Measurements from ENCODE around the gene ETNPPL.

DNA sequence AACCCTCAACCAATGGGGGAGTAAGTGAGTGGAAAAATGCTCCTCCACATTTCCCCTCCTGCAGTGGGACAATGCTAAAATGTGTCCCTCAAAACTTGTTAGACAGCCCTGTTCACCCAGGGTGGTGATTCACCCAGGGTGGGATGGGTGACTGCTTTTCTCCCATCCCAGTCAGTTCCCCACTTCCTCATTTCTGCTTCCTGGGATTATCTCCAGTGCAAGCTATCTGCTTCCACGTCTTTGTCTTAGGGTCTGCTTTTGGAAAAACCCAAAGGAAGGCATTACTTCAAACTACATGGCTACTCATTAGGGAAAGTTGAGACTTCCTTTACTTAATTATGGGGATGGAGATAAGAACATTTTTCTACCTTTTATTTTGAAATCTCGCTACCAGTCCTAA is 45.5 kb downstream of the ETNPPL start:
- TF ChIP-seq, protein P1, sequence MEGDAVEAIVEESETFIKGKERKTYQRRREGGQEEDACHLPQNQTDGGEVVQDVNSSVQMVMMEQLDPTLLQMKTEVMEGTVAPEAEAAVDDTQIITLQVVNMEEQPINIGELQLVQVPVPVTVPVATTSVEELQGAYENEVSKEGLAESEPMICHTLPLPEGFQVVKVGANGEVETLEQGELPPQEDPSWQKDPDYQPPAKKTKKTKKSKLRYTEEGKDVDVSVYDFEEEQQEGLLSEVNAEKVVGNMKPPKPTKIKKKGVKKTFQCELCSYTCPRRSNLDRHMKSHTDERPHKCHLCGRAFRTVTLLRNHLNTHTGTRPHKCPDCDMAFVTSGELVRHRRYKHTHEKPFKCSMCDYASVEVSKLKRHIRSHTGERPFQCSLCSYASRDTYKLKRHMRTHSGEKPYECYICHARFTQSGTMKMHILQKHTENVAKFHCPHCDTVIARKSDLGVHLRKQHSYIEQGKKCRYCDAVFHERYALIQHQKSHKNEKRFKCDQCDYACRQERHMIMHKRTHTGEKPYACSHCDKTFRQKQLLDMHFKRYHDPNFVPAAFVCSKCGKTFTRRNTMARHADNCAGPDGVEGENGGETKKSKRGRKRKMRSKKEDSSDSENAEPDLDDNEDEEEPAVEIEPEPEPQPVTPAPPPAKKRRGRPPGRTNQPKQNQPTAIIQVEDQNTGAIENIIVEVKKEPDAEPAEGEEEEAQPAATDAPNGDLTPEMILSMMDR (conservative IDR thresholded peaks at IDR 0.05; ENCODE audit: low read depth, low read length): no peak
- TF ChIP-seq EZH2 (IDR thresholded peaks at IDR 0.05; ENCODE audit: low read length, unreplicated experiment): no peak
- no peak for TF ChIP-seq EZH2phosphoT487 (IDR thresholded peaks at IDR 0.05; ENCODE audit: borderline replicate concordance, low read length)
